Kidney (tissue), 14 donors: ENCODE measurements around the gene VWA8. TPM values are rescaled to one million over a fixed set of nuclear protein-coding genes. Genes with fewer than 3 reads are reported as not detected.

ENCODE experiments used
- DNase-seq, 5 donors: peaks; one replicate each; pipeline ENCODE4 v3.0.0-alpha.2; 2013 to 2020
- FAIRE-seq: peaks from 2 replicates; lab custom pipeline; 2012; peaks lifted over from hg19 to GRCh38; lab: Jason Lieb, UNC
- H3K27ac ChIP-seq, 2 donors: one replicate each; pipeline ENCODE4 v1.7.0; 2013; ENCODE audit warnings: low read depth in 2 of 2, low read length in 2 of 2, inconsistent platforms in 1 of 2
- H3K27me3 ChIP-seq: one replicate; pipeline ENCODE4 v1.7.1; 2013; ENCODE audit warnings: low read length, inconsistent platforms; ENCODE audit not compliant: control insufficient read depth, insufficient read depth
- H3K36me3 ChIP-seq, 3 donors: one replicate each; pipeline versions ENCODE4 v1.7.0 to v1.7.1; 2013; ENCODE audit warnings: low read length in 3 of 3, control low read depth in 1 of 3, inconsistent platforms in 1 of 3; ENCODE audit not compliant: insufficient read depth in 3 of 3, control insufficient read depth in 2 of 3
- H3K4me1 ChIP-seq, 3 donors: one replicate each; pipeline versions ENCODE4 v1.7.0 to v1.7.1; 2013; ENCODE audit warnings: low read length in 3 of 3, inconsistent platforms in 1 of 3, low read depth in 1 of 3; ENCODE audit not compliant: control insufficient read depth in 2 of 3, insufficient read depth in 2 of 3
- H3K4me3 ChIP-seq, 3 donors: one replicate each; pipeline versions ENCODE4 v1.7.0 to v1.8.1; 2013; ENCODE audit warnings: low read length in 3 of 3, control low read depth in 1 of 3, inconsistent platforms in 1 of 3
- H3K9ac ChIP-seq, 3 donors: one replicate each; pipeline versions ENCODE4 v1.7.0 to v1.7.1; 2013; ENCODE audit warnings: low read length in 3 of 3, control low read depth in 1 of 3, inconsistent platforms in 1 of 3
- H3K9me3 ChIP-seq, 3 donors: one replicate each; pipeline versions ENCODE4 v1.7.0 to v1.7.1; 2013; ENCODE audit warnings: low read length in 3 of 3, control low read depth in 1 of 3, inconsistent platforms in 1 of 3; ENCODE audit not compliant: control insufficient read depth in 2 of 3, insufficient read depth in 1 of 3
- CTCF ChIP-seq: IDR thresholded peaks from 3 replicates; pipeline ENCODE4 v1.5.1; 2012; ENCODE audit warnings: mild to moderate bottlenecking, moderate library complexity, borderline replicate concordance; ENCODE audit not compliant: insufficient read depth; ENCODE audit errors: extremely low read depth
- intact Hi-C: fragments of 100-400 bp; cut with DNase I; formaldehyde crosslinking; loops from one replicate; pipeline ENCODE4 v1.11.1; 2022
- polyA plus RNA-seq: library from polyadenylated mRNA; stranded (reverse); fragments of 350-450 nt; fragmentation: Illumina TruSeq; extraction: RNeasy Lipid Tissue Mini Kit (QIAGEN cat#74804); gene quantifications from one replicate; pipeline ENCODE4 v1.2.3, GENCODE V29; 2014; ENCODE audit warnings: low read depth, low replicate concordance; ENCODE audit not compliant: insufficient read depth
- total RNA-seq: library from RNA; stranded (reverse); fragmentation: NEBNext Ultra II Directional; extraction: Animal tissue kit (Norgen Biotek cat#: 25700); gene quantifications from one replicate; pipeline ENCODE4 v1.2.1, GENCODE V29; 2021
- donor health status: control.
- donor health status: control.
- donor health status: control.
- donor health status: control.
- donor health status: control.
- donor health status: DM: yes; HTN: yes; CAD: no.
- donor health status: Normal renal cell carcinoma (clear cell type).

VWA8 gene
- total and polyA plus RNA-seq, 2 donors from 2014 or later: 6.4 to 21.3 TPM

- Histone ChIP-seq H3K27ac (no peak overlapping the region), H3K4me3 (no peak overlapping the region), H3K9me3 (no peaks in the 10 kb centered on the region), H3K4me1 (peaks cover 8 to 21% (median 8%) of the 10 kb centered on the region in 3 donors), H3K9ac (no peak overlapping the region), H3K27me3 (no peaks in the 10 kb centered on the region), H3K36me3 (no peaks in the 10 kb centered on the region)
- FAIRE-seq (no peak), DNase-seq (no peak)
- no peak for TF ChIP-seq CTCF
- intact Hi-C loops: no loop called here
Observed at GRCh38 chr13:41697578-41697977, 263.3 kb downstream of the VWA8 start.

- no peak for TF ChIP-seq CTCF
- Histone ChIP-seq H3K27ac (peak overlapping the region; percentile 36 to 47), H3K36me3 (no peaks in the 10 kb centered on the region), H3K4me3 (no peak overlapping the region), H3K27me3 (no peaks in the 10 kb centered on the region), H3K4me1 (peaks cover 8 to 21% (median 8%) of the 10 kb centered on the region in 3 donors), H3K9me3 (no peaks in the 10 kb centered on the region), H3K9ac (peak overlapping the region in 1 of 3 donors; percentile 1)
- FAIRE-seq: peak; percentile 88
- intact Hi-C loops: no loop called here
- DNase-seq: no peak
Observed at GRCh38 chr13:41696163-41697003, 264.5 kb downstream of the VWA8 start.

GRCh38 chr13:41694545-41695301, 266.2 kb downstream of the VWA8 start:
- Histone ChIP-seq H3K36me3 (peaks cover 0 to 9% (median 2%) of the 10 kb centered on the region in 3 donors), H3K9ac (no peak overlapping the region), H3K9me3 (no peaks in the 10 kb centered on the region), H3K4me1 (peaks cover 6 to 10% (median 8%) of the 10 kb centered on the region in 3 donors), H3K27ac (peak overlapping the region; percentile 54 to 76), H3K27me3 (no peaks in the 10 kb centered on the region), H3K4me3 (no peak overlapping the region)
- peak; percentile 58 to 95 (median 71) for DNase-seq
- TF ChIP-seq CTCF: no peak
- intact Hi-C loops: no loop called here
- FAIRE-seq: peak; percentile 97
